Activated naive CD8-positive, alpha-beta T cell treated with anti-CD3 and anti-CD28 coated beads, Interleukin-2, amount 10 ng/mL, durations not matched to agents 7 days and 5 days (primary cell): Measurements from ENCODE around the gene HS3ST4. TPM values are rescaled to one million over a fixed set of nuclear protein-coding genes. Genes with fewer than 3 reads are reported as not detected.

Source experiments
- ATAC-seq: fragments of 150-1000 bp; cut with Tn5 transposase; one replicate; pipeline ENCODE4 v1.10.0; 2021; ENCODE audit warnings: low read depth, moderate library complexity
- POLR2A ChIA-PET: fragments of 350-600 bp; sonication (Branson Sonifier 250); formaldehyde crosslinking; loops from one replicate; lab custom pipeline; 2021; ENCODE audit warnings: antibody characterized with exemption; lab: Charles Lee
- DNase-seq: peaks from one replicate; pipeline ENCODE4 v3.0.0; 2021
- H3K27ac Mint-ChIP-seq: one replicate; pipeline ENCODE4 v1.8.0; 2022; ENCODE audit warnings: mild to moderate bottlenecking, mixed read lengths
- H3K27me3 Mint-ChIP-seq: one replicate; pipeline ENCODE4 v1.8.0; 2022; ENCODE audit warnings: mild to moderate bottlenecking, moderate library complexity, mixed read lengths
- H3K36me3 Mint-ChIP-seq: one replicate; pipeline ENCODE4 v1.8.0; 2021; ENCODE audit warnings: mild to moderate bottlenecking, mixed read lengths
- H3K4me1 Mint-ChIP-seq: one replicate; pipeline ENCODE4 v1.8.0; 2021; ENCODE audit warnings: mixed read lengths
- H3K4me3 Mint-ChIP-seq: one replicate; pipeline ENCODE4 v1.8.0; 2022; ENCODE audit warnings: mild to moderate bottlenecking, moderate library complexity, mixed read lengths
- H3K9me3 Mint-ChIP-seq: one replicate; pipeline ENCODE4 v1.8.0; 2021; ENCODE audit warnings: mixed read lengths
- total RNA-seq, 2 experiments: library from RNA; stranded (reverse); gene quantifications; one replicate each; pipeline ENCODE4 v1.2.3, GENCODE V29; 2021

Gene HS3ST4
- total RNA-seq, 2 experiments from 2014 or later = not detected

- no peak for ATAC-seq
- Mint-ChIP-seq H3K27me3 (no peaks in the 10 kb centered on the region), H3K36me3 (no peaks in the 10 kb centered on the region), H3K27ac (no peak overlapping the region), H3K4me1 (no peaks in the 10 kb centered on the region), H3K4me3 (no peak overlapping the region), H3K9me3 (no peaks in the 10 kb centered on the region)
- POLR2A ChIA-PET = no interaction called here
- no peak for DNase-seq
Observed at GRCh38 chr16:25905810-25906209, 214.1 kb downstream of the HS3ST4 start.

GRCh38 chr16:25910971-25911370 is 219.2 kb downstream of the HS3ST4 start:
- H3K36me3 Mint-ChIP-seq = no peaks in the 10 kb centered on the region
- no peak for DNase-seq
- POLR2A ChIA-PET = no interaction called here
- H3K4me1 Mint-ChIP-seq = no peaks in the 10 kb centered on the region
- no peaks in the 10 kb centered on the region for H3K27me3 Mint-ChIP-seq
- no peak overlapping the region for H3K27ac Mint-ChIP-seq
- no peaks in the 10 kb centered on the region for H3K9me3 Mint-ChIP-seq
- no peak for ATAC-seq
- H3K4me3 Mint-ChIP-seq = no peak overlapping the region

GRCh38 chr16:25912321-25912720 is 220.6 kb downstream of the HS3ST4 start:
- H3K9me3 Mint-ChIP-seq = no peaks in the 10 kb centered on the region
- DNase-seq (no peak), ATAC-seq (no peak)
- H3K27me3 Mint-ChIP-seq = no peaks in the 10 kb centered on the region
- POLR2A ChIA-PET = no interaction called here
- H3K27ac Mint-ChIP-seq = no peak overlapping the region
- no peaks in the 10 kb centered on the region for H3K36me3 Mint-ChIP-seq
- H3K4me3 Mint-ChIP-seq = no peak overlapping the region
- H3K4me1 Mint-ChIP-seq = no peaks in the 10 kb centered on the region

- no peak overlapping the region for H3K4me3 Mint-ChIP-seq
- H3K36me3 Mint-ChIP-seq = no peaks in the 10 kb centered on the region
- H3K4me1 Mint-ChIP-seq = no peaks in the 10 kb centered on the region
- H3K27ac Mint-ChIP-seq = no peak overlapping the region
- DNase-seq = no peak
- POLR2A ChIA-PET = no interaction called here
- ATAC-seq = no peak
- H3K9me3 Mint-ChIP-seq = no peaks in the 10 kb centered on the region
- no peaks in the 10 kb centered on the region for H3K27me3 Mint-ChIP-seq
Observed at GRCh38 chr16:25914357-25914962, 222.7 kb downstream of the HS3ST4 start.

GRCh38 chr16:25916037-25916436 is 224.3 kb downstream of the HS3ST4 start:
- DNase-seq (no peak), ATAC-seq (no peak)
- H3K27me3 Mint-ChIP-seq = no peaks in the 10 kb centered on the region
- no peak overlapping the region for H3K27ac Mint-ChIP-seq
- H3K4me1 Mint-ChIP-seq = no peaks in the 10 kb centered on the region
- no peak overlapping the region for H3K4me3 Mint-ChIP-seq
- no peaks in the 10 kb centered on the region for H3K9me3 Mint-ChIP-seq
- H3K36me3 Mint-ChIP-seq = no peaks in the 10 kb centered on the region
- POLR2A ChIA-PET = no interaction called here

GRCh38 chr16:25922438-25922837 is 230.7 kb downstream of the HS3ST4 start:
- ATAC-seq (no peak), DNase-seq (no peak)
- H3K27me3 Mint-ChIP-seq = peaks cover 4% of the 10 kb centered on the region
- no peak overlapping the region for H3K4me3 Mint-ChIP-seq
- no peaks in the 10 kb centered on the region for H3K36me3 Mint-ChIP-seq
- H3K9me3 Mint-ChIP-seq = peaks cover 2% of the 10 kb centered on the region
- H3K4me1 Mint-ChIP-seq = no peaks in the 10 kb centered on the region
- POLR2A ChIA-PET = no interaction called here
- no peak overlapping the region for H3K27ac Mint-ChIP-seq

GRCh38 chr16:25925421-25925820 is 233.7 kb downstream of the HS3ST4 start:
- H3K9me3 Mint-ChIP-seq = peaks cover 7% of the 10 kb centered on the region
- H3K4me1 Mint-ChIP-seq = no peaks in the 10 kb centered on the region
- POLR2A ChIA-PET = no interaction called here
- DNase-seq (no peak), ATAC-seq (no peak)
- H3K27me3 Mint-ChIP-seq = peaks cover 4% of the 10 kb centered on the region
- H3K27ac Mint-ChIP-seq = no peak overlapping the region
- H3K36me3 Mint-ChIP-seq = no peaks in the 10 kb centered on the region
- no peak overlapping the region for H3K4me3 Mint-ChIP-seq

GRCh38 chr16:25931473-25932035 is 239.8 kb downstream of the HS3ST4 start:
- no peak for ATAC-seq
- H3K4me1 Mint-ChIP-seq = no peaks in the 10 kb centered on the region
- no peak overlapping the region for H3K4me3 Mint-ChIP-seq
- H3K9me3 Mint-ChIP-seq = peaks cover 5% of the 10 kb centered on the region
- H3K27ac Mint-ChIP-seq = no peak overlapping the region
- H3K27me3 Mint-ChIP-seq = peaks cover 2% of the 10 kb centered on the region
- no peak for DNase-seq
- H3K36me3 Mint-ChIP-seq = no peaks in the 10 kb centered on the region
- POLR2A ChIA-PET = no interaction called here

- Mint-ChIP-seq H3K27me3 (no peaks in the 10 kb centered on the region), H3K9me3 (peaks cover 1% of the 10 kb centered on the region), H3K27ac (no peak overlapping the region), H3K36me3 (no peaks in the 10 kb centered on the region), H3K4me3 (no peak overlapping the region), H3K4me1 (no peaks in the 10 kb centered on the region)
- DNase-seq (no peak), ATAC-seq (no peak)
- POLR2A ChIA-PET = no interaction called here
Observed at GRCh38 chr16:25941800-25942499, 250.2 kb downstream of the HS3ST4 start.

GRCh38 chr16:25950586-25951281 is 259.0 kb downstream of the HS3ST4 start:
- ATAC-seq (no peak), DNase-seq (no peak)
- no peaks in the 10 kb centered on the region for H3K27me3 Mint-ChIP-seq
- H3K4me1 Mint-ChIP-seq = no peaks in the 10 kb centered on the region
- no peak overlapping the region for H3K27ac Mint-ChIP-seq
- POLR2A ChIA-PET = no interaction called here
- no peak overlapping the region for H3K4me3 Mint-ChIP-seq
- no peaks in the 10 kb centered on the region for H3K36me3 Mint-ChIP-seq
- H3K9me3 Mint-ChIP-seq = peaks cover 2% of the 10 kb centered on the region

GRCh38 chr16:25951999-25952398 is 260.2 kb downstream of the HS3ST4 start:
- no peak for DNase-seq
- no peak overlapping the region for H3K4me3 Mint-ChIP-seq
- POLR2A ChIA-PET = no interaction called here
- no peaks in the 10 kb centered on the region for H3K4me1 Mint-ChIP-seq
- H3K27me3 Mint-ChIP-seq = no peaks in the 10 kb centered on the region
- H3K9me3 Mint-ChIP-seq = peaks cover 2% of the 10 kb centered on the region
- H3K36me3 Mint-ChIP-seq = no peaks in the 10 kb centered on the region
- ATAC-seq = no peak
- H3K27ac Mint-ChIP-seq = no peak overlapping the region

- DNase-seq = no peak
- Mint-ChIP-seq H3K4me3 (no peak overlapping the region), H3K9me3 (peaks cover 2% of the 10 kb centered on the region), H3K36me3 (no peaks in the 10 kb centered on the region), H3K27ac (no peak overlapping the region), H3K27me3 (no peaks in the 10 kb centered on the region), H3K4me1 (no peaks in the 10 kb centered on the region)
- ATAC-seq = no peak
- POLR2A ChIA-PET = no interaction called here
Observed at GRCh38 chr16:25952983-25953382, 261.2 kb downstream of the HS3ST4 start.

GRCh38 chr16:25957707-25958106 is 265.9 kb downstream of the HS3ST4 start:
- ATAC-seq = no peak
- DNase-seq = no peak
- no peak overlapping the region for H3K27ac Mint-ChIP-seq
- no peaks in the 10 kb centered on the region for H3K4me1 Mint-ChIP-seq
- no peaks in the 10 kb centered on the region for H3K27me3 Mint-ChIP-seq
- H3K36me3 Mint-ChIP-seq = no peaks in the 10 kb centered on the region
- POLR2A ChIA-PET = no interaction called here
- H3K4me3 Mint-ChIP-seq = no peak overlapping the region
- H3K9me3 Mint-ChIP-seq = peaks cover 2% of the 10 kb centered on the region

GRCh38 chr16:25959221-25959620 is 267.5 kb downstream of the HS3ST4 start:
- H3K27me3 Mint-ChIP-seq = no peaks in the 10 kb centered on the region
- no peaks in the 10 kb centered on the region for H3K36me3 Mint-ChIP-seq
- H3K4me3 Mint-ChIP-seq = no peak overlapping the region
- POLR2A ChIA-PET = no interaction called here
- H3K27ac Mint-ChIP-seq = no peak overlapping the region
- no peak for ATAC-seq
- no peak for DNase-seq
- H3K4me1 Mint-ChIP-seq = no peaks in the 10 kb centered on the region
- no peaks in the 10 kb centered on the region for H3K9me3 Mint-ChIP-seq
